ENCODE results near the gene UGGT2. TPM values are rescaled to one million over a fixed set of nuclear protein-coding genes. Genes with fewer than 3 reads are reported as not detected.
A peak's percentile ranks its signal among the peaks of the same experiment; 100 is the strongest.
"Not testable (repeated sequence)": the region's sequence is repeated elsewhere in the genome, so short reads cannot be mapped to it uniquely, and the experiment has no call there.

The UGGT2 gene
- polyA plus RNA-seq, 4 donors, result 39.2 to 47.3 (median 42.6) TPM

GRCh38 chr13:96050955-96051354 lies 2.2 kb downstream of the UGGT2 start:
- DNase-seq (ENCODE audit: low read depth in 4 of 4, low spot score in 3 of 4), result not testable (repeated sequence)

GRCh38 chr13:96046449-96047126 lies 6.6 kb downstream of the UGGT2 start:
- DNase-seq (ENCODE audit: low read depth in 4 of 4, low spot score in 3 of 4), result not testable (repeated sequence)

GRCh38 chr13:96044238-96044637 lies 9.0 kb downstream of the UGGT2 start:
- no peak for DNase-seq (ENCODE audit: low read depth in 4 of 4, low spot score in 3 of 4)

- no peak for DNase-seq (ENCODE audit: low read depth in 4 of 4, low spot score in 3 of 4)
Observed at GRCh38 chr13:96041326-96042110, 11.7 kb downstream of the UGGT2 start.

GRCh38 chr13:96036515-96036914 lies 16.7 kb downstream of the UGGT2 start:
- DNase-seq (ENCODE audit: low read depth in 4 of 4, low spot score in 3 of 4), result no peak

- DNase-seq (ENCODE audit: low read depth in 4 of 4, low spot score in 3 of 4), result no peak
Observed at GRCh38 chr13:96034662-96035061, 18.5 kb downstream of the UGGT2 start.

GRCh38 chr13:96033220-96034015 lies 19.8 kb downstream of the UGGT2 start:
- no peak for DNase-seq (ENCODE audit: low read depth in 4 of 4, low spot score in 3 of 4)

GRCh38 chr13:96032717-96033116 lies 20.5 kb downstream of the UGGT2 start:
- DNase-seq (ENCODE audit: low read depth in 4 of 4, low spot score in 3 of 4), result no peak

GRCh38 chr13:96029002-96029401 lies 24.2 kb downstream of the UGGT2 start:
- no peak for DNase-seq (ENCODE audit: low read depth in 4 of 4, low spot score in 3 of 4)

GRCh38 chr13:96027496-96027895 lies 25.7 kb downstream of the UGGT2 start:
- no peak for DNase-seq (ENCODE audit: low read depth in 4 of 4, low spot score in 3 of 4)

GRCh38 chr13:96025283-96025682 lies 27.9 kb downstream of the UGGT2 start:
- no peak for DNase-seq (ENCODE audit: low read depth in 4 of 4, low spot score in 3 of 4)

GRCh38 chr13:96020931-96021330 lies 32.3 kb downstream of the UGGT2 start:
- no peak for DNase-seq (ENCODE audit: low read depth in 4 of 4, low spot score in 3 of 4)

GRCh38 chr13:96020155-96020575 lies 33.0 kb downstream of the UGGT2 start:
- peak in 3 of 4 donors; percentile 8 to 51 (median 41) for DNase-seq (ENCODE audit: low read depth in 4 of 4, low spot score in 3 of 4)

GRCh38 chr13:96018135-96018534 lies 35.1 kb downstream of the UGGT2 start:
- DNase-seq (ENCODE audit: low read depth in 4 of 4, low spot score in 3 of 4), result no peak

- no peak for DNase-seq (ENCODE audit: low read depth in 4 of 4, low spot score in 3 of 4)
Observed at GRCh38 chr13:96011291-96011872, 41.8 kb downstream of the UGGT2 start.

GRCh38 chr13:96003304-96003703 lies 49.9 kb downstream of the UGGT2 start:
- DNase-seq (ENCODE audit: low read depth in 4 of 4, low spot score in 3 of 4), result no peak

- no peak for DNase-seq (ENCODE audit: low read depth in 4 of 4, low spot score in 3 of 4)
Observed at GRCh38 chr13:96002322-96003131, 50.7 kb downstream of the UGGT2 start.

- no peak for DNase-seq (ENCODE audit: low read depth in 4 of 4, low spot score in 3 of 4)
Observed at GRCh38 chr13:96000069-96000468, 53.1 kb downstream of the UGGT2 start.

- DNase-seq (ENCODE audit: low read depth in 4 of 4, low spot score in 3 of 4), result no peak
Observed at GRCh38 chr13:95987841-95988240, 65.4 kb downstream of the UGGT2 start.

- no peak for DNase-seq (ENCODE audit: low read depth in 4 of 4, low spot score in 3 of 4)
Observed at GRCh38 chr13:95982144-95982543, 71.1 kb downstream of the UGGT2 start.
